H1 (cell line): Measurements from ENCODE around the gene MOGAT2. TPM values are rescaled to one million over a fixed set of nuclear protein-coding genes. Genes with fewer than 3 reads are reported as not detected.

ENCODE experiments used
- CBX5 ChIP-seq: fragments of 300-800, 300-1000 bp; sonication (generic); IDR thresholded peaks from 2 replicates; pipeline ENCODE4 v1.7.1; 2016; ENCODE audit warnings: antibody characterized with exemption, low read length, low read depth
- CHD7 ChIP-seq: fragments of 300-600 bp; sonication (generic); IDR thresholded peaks from 2 replicates; pipeline ENCODE4 v1.7.1; 2012; ENCODE audit warnings: low read length, moderate library complexity, mild to moderate bottlenecking, inconsistent platforms; ENCODE audit not compliant: insufficient replicate concordance
- CTCF ChIP-seq, 3 experiments: IDR thresholded peaks; 1 replicate in 2 of 3; 2 replicates in 1 of 3; pipeline versions ENCODE4 v1.5.1 to v1.6.1; 2011; ENCODE audit warnings: low read length in 3 of 3, mild to moderate bottlenecking in 3 of 3, inconsistent platforms in 2 of 3, low read depth in 1 of 3, moderate library complexity in 1 of 3; ENCODE audit not compliant: insufficient read depth in 1 of 3; ENCODE audit errors: control extremely low read depth in 1 of 3
- FOSL1 ChIP-seq: IDR thresholded peaks from 2 replicates; pipeline ENCODE4 v1.6.1; 2011; ENCODE audit warnings: mild to moderate bottlenecking, low read depth, low read length, moderate library complexity; ENCODE audit not compliant: insufficient read depth
- POLR2A ChIP-seq, 2 experiments: IDR thresholded peaks; 1 replicate in 1 of 2; 2 replicates in 1 of 2; pipeline ENCODE4 v1.6.1; 2011; ENCODE audit warnings: low read depth in 2 of 2, low read length in 2 of 2, mild to moderate bottlenecking in 2 of 2; ENCODE audit errors: control extremely low read depth in 1 of 2
- RBBP5 ChIP-seq: IDR thresholded peaks from 2 replicates; pipeline ENCODE4 v1.7.1; 2012; ENCODE audit warnings: low read depth, mild to moderate bottlenecking, inconsistent platforms, low read length, moderate library complexity, borderline replicate concordance
- TAF7 ChIP-seq: optimal IDR thresholded peaks from 2 replicates; pipeline ENCODE3; 2011; ENCODE audit warnings: low read depth, mild to moderate bottlenecking, inconsistent platforms, low read length, moderate library complexity, borderline replicate concordance
- polyA plus RNA-seq, 7 experiments: library from polyadenylated mRNA; depleted of rRNA in 3 of 7; stranded (reverse) in 5 of 7; unstranded in 2 of 7; fragments of >200 nt in 5 of 7; fragments of 200-250 nt in 2 of 7; gene quantifications; 1 replicate in 5 of 7; 2 replicates in 1 of 7; 4 replicates in 1 of 7; pipeline versions ENCODE4 v1.2.1 to v1.2.3, GENCODE V29; 2011 to 2013; ENCODE audit warnings: missing spikeins in 2 of 7, mixed read lengths in 2 of 7
- total RNA-seq: library from RNA; stranded (reverse); fragmentation: NEBNext Ultra II Directional; extraction: Animal tissue kit (Norgen Biotek cat#: 25700); gene quantifications from 2 replicates; pipeline ENCODE4 v1.2.1, GENCODE V29; 2021

MOGAT2 gene
- total and polyA plus RNA-seq, 2 of the 8 experiments (the other 6 are each of a cell fraction or from before 2014, with no cell fraction given), result not detected

- TF ChIP-seq CHD7 (no peak), POLR2A (IDR thresholded peaks at IDR 0.05; ENCODE audit: control extremely low read depth in 1 of 2, low read depth in 2 of 2, low read length in 2 of 2) (no peak), FOSL1 (no peak), CTCF (IDR thresholded peaks at IDR 0.05; ENCODE audit: control extremely low read depth in 1 of 3, insufficient read depth in 1 of 3, low read depth in 1 of 3, low read length in 3 of 3) (no peak), CBX5 (no peak), TAF7 (no peak), RBBP5 (no peak)
These were observed 26.3 kb downstream of the MOGAT2 start (continued) for GRCh38 chr11:75743711-75744563.
